ENCODE results near the gene ZBTB21. TPM values are rescaled to one million over a fixed set of nuclear protein-coding genes. Genes with fewer than 3 reads are reported as not detected.

The ZBTB21 gene
- total and polyA plus RNA-seq, 9 of the 15 experiments (the other 6 are each of a cell fraction or from before 2014, with no cell fraction given): 2.2 to 15.2 (median 8.7) TPM

DNA sequence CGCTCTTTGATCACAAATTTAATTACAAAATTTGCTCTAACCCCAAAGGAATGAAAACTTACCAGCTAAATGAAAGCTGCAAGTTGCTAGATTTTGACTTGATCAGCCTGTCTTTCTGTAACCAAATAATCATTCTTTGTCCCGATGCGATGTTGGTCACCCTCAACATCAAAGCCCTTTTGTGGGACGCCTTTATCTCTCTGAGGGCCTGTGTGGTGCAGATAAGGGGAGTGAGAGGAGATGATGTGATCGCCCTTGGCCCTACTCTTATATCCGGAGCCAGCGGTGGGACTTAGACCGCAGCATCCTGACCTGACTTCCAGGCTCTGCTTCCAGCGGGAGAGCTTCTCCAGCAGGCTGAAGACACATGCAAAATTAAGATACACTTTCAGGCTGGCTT, 41.6 kb upstream of the ZBTB21 start (continued):
- TF ChIP-seq, protein P1, sequence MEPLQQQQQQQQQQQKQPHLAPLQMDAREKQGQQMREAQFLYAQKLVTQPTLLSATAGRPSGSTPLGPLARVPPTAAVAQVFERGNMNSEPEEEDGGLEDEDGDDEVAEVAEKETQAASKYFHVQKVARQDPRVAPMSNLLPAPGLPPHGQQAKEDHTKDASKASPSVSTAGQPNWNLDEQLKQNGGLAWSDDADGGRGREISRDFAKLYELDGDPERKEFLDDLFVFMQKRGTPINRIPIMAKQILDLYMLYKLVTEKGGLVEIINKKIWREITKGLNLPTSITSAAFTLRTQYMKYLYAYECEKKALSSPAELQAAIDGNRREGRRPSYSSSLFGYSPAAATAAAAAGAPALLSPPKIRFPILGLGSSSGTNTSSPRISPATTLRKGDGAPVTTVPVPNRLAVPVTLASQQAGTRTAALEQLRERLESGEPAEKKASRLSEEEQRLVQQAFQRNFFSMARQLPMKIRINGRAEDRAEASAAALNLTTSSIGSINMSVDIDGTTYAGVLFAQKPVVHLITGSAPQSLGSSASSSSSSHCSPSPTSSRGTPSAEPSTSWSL (CRISPR knock-in tag; IDR thresholded peaks at IDR 0.05; ENCODE audit: borderline replicate concordance): no peak
- no peak for TF ChIP-seq CHD4 (IDR thresholded peaks at IDR 0.05; ENCODE audit: insufficient read depth, insufficient replicate concordance, low read depth, low read length, poor library complexity, severe bottlenecking)
- TF ChIP-seq, protein P2, sequence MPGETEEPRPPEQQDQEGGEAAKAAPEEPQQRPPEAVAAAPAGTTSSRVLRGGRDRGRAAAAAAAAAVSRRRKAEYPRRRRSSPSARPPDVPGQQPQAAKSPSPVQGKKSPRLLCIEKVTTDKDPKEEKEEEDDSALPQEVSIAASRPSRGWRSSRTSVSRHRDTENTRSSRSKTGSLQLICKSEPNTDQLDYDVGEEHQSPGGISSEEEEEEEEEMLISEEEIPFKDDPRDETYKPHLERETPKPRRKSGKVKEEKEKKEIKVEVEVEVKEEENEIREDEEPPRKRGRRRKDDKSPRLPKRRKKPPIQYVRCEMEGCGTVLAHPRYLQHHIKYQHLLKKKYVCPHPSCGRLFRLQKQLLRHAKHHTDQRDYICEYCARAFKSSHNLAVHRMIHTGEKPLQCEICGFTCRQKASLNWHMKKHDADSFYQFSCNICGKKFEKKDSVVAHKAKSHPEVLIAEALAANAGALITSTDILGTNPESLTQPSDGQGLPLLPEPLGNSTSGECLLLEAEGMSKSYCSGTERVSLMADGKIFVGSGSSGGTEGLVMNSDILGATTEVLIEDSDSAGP (CRISPR knock-in tag; IDR thresholded peaks at IDR 0.05): no peak
- TF ChIP-seq, protein P3, sequence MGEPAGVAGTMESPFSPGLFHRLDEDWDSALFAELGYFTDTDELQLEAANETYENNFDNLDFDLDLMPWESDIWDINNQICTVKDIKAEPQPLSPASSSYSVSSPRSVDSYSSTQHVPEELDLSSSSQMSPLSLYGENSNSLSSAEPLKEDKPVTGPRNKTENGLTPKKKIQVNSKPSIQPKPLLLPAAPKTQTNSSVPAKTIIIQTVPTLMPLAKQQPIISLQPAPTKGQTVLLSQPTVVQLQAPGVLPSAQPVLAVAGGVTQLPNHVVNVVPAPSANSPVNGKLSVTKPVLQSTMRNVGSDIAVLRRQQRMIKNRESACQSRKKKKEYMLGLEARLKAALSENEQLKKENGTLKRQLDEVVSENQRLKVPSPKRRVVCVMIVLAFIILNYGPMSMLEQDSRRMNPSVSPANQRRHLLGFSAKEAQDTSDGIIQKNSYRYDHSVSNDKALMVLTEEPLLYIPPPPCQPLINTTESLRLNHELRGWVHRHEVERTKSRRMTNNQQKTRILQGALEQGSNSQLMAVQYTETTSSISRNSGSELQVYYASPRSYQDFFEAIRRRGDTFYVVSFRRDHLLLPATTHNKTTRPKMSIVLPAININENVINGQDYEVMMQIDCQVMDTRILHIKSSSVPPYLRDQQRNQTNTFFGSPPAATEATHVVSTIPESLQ (CRISPR knock-in tag; IDR thresholded peaks at IDR 0.05): no peak
- peak; percentile 71 for TF ChIP-seq FOSL1 (tag; conservative IDR thresholded peaks at IDR 0.05)
- TF ChIP-seq MIER1 (IDR thresholded peaks at IDR 0.05; ENCODE audit: low read depth): no peak
- TF ChIP-seq POLR2AphosphoS2 (IDR thresholded peaks at IDR 0.05; ENCODE audit: low read length): no peak
- TF ChIP-seq ZNF175 (CRISPR knock-in tag; IDR thresholded peaks at IDR 0.05; ENCODE audit: low read depth): peak; percentile 68
- TF ChIP-seq ZNF239 (CRISPR knock-in tag; IDR thresholded peaks at IDR 0.05): no peak
- TF ChIP-seq CBX2 (IDR thresholded peaks at IDR 0.05; ENCODE audit: insufficient read depth, low read length, poor library complexity, severe bottlenecking): no peak
- TF ChIP-seq HMGN3 (IDR thresholded peaks at IDR 0.05; ENCODE audit: borderline replicate concordance, extremely low read depth, insufficient read length, low read depth, low read length): no peak
- no peak for TF ChIP-seq CAMTA2 (CRISPR knock-in tag; conservative IDR thresholded peaks at IDR 0.05)
- peak; percentile 92 for TF ChIP-seq TEAD4 (IDR thresholded peaks at IDR 0.05; ENCODE audit: low read length)
- TF ChIP-seq TEAD4 (CRISPR knock-in tag; IDR thresholded peaks at IDR 0.05; ENCODE audit: borderline replicate concordance): no peak
- no peak for TF ChIP-seq ZNF551 (CRISPR knock-in tag; IDR thresholded peaks at IDR 0.05)
- TF ChIP-seq, protein P4, sequence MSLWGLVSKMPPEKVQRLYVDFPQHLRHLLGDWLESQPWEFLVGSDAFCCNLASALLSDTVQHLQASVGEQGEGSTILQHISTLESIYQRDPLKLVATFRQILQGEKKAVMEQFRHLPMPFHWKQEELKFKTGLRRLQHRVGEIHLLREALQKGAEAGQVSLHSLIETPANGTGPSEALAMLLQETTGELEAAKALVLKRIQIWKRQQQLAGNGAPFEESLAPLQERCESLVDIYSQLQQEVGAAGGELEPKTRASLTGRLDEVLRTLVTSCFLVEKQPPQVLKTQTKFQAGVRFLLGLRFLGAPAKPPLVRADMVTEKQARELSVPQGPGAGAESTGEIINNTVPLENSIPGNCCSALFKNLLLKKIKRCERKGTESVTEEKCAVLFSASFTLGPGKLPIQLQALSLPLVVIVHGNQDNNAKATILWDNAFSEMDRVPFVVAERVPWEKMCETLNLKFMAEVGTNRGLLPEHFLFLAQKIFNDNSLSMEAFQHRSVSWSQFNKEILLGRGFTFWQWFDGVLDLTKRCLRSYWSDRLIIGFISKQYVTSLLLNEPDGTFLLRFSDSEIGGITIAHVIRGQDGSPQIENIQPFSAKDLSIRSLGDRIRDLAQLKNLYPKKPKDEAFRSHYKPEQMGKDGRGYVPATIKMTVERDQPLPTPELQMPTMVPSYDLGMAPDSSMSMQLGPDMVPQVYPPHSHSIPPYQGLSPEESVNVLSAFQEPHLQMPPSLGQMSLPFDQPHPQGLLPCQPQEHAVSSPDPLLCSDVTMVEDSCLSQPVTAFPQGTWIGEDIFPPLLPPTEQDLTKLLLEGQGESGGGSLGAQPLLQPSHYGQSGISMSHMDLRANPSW (CRISPR knock-in tag; IDR thresholded peaks at IDR 0.05): no peak
- TF ChIP-seq ZKSCAN1 (IDR thresholded peaks at IDR 0.05; ENCODE audit: low read depth, low read length): no peak
- TF ChIP-seq, protein P5, sequence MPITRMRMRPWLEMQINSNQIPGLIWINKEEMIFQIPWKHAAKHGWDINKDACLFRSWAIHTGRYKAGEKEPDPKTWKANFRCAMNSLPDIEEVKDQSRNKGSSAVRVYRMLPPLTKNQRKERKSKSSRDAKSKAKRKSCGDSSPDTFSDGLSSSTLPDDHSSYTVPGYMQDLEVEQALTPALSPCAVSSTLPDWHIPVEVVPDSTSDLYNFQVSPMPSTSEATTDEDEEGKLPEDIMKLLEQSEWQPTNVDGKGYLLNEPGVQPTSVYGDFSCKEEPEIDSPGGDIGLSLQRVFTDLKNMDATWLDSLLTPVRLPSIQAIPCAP (CRISPR knock-in tag; IDR thresholded peaks at IDR 0.05; ENCODE audit: borderline replicate concordance): no peak

Measured in K562 (cell line).